ENCODE measurements around the gene DAPK2.
"Not testable (repeated sequence)": the region's sequence is repeated elsewhere in the genome, so short reads cannot be mapped to it uniquely, and the experiment has no call there.

DAPK2 gene

GRCh38 chr15:63970621-63971426, 75.5 kb downstream of the DAPK2 start:
- DNase-seq = no peak

- no peak for DNase-seq
These were observed 76.4 kb downstream of the DAPK2 start for GRCh38 chr15:63969652-63970421.

- no peak for DNase-seq
These were observed 77.6 kb downstream of the DAPK2 start for GRCh38 chr15:63968700-63969099.

GRCh38 chr15:63968122-63968524, 78.2 kb downstream of the DAPK2 start:
- DNase-seq = no peak

GRCh38 chr15:63967616-63968015, 78.7 kb downstream of the DAPK2 start:
- DNase-seq = no peak

GRCh38 chr15:63962947-63963721, 83.2 kb downstream of the DAPK2 start:
- not testable (repeated sequence) for DNase-seq

- no peak for DNase-seq
These were observed 92.8 kb downstream of the DAPK2 start for GRCh38 chr15:63953524-63953923.

GRCh38 chr15:63950911-63951481, 95.3 kb downstream of the DAPK2 start:
- no peak for DNase-seq

- DNase-seq = no peak
These were observed 97.3 kb downstream of the DAPK2 start for GRCh38 chr15:63948971-63949370.

- DNase-seq = no peak
These were observed 97.8 kb downstream of the DAPK2 start for GRCh38 chr15:63948436-63948835.

GRCh38 chr15:63947228-63947627, 99.1 kb downstream of the DAPK2 start:
- no peak for DNase-seq

- no peak for DNase-seq
These were observed 99.7 kb downstream of the DAPK2 start for GRCh38 chr15:63946524-63947065.

GRCh38 chr15:63945838-63946298, 100.4 kb downstream of the DAPK2 start:
- DNase-seq = no peak

- peak; percentile 53 for DNase-seq
These were observed 101.1 kb downstream of the DAPK2 start for GRCh38 chr15:63945007-63945788.

- no peak for DNase-seq
These were observed 101.7 kb downstream of the DAPK2 start for GRCh38 chr15:63944681-63944955.

- no peak for DNase-seq
These were observed 102.2 kb downstream of the DAPK2 start for GRCh38 chr15:63943829-63944680.

- DNase-seq = no peak
These were observed 103.6 kb downstream of the DAPK2 start for GRCh38 chr15:63942486-63943365.

- no peak for DNase-seq
These were observed 104.4 kb downstream of the DAPK2 start for GRCh38 chr15:63941698-63942465.

Data from effector CD4-positive, alpha-beta T cell (primary cell).